Fibroblast of gingiva (primary cell): Measurements from ENCODE around the gene COCH.

Experiments used
- DNase-seq: peaks from one replicate; pipeline ENCODE4 v3.0.0-alpha.2; 2011; ENCODE audit warnings: low read depth

The COCH gene

DNA sequence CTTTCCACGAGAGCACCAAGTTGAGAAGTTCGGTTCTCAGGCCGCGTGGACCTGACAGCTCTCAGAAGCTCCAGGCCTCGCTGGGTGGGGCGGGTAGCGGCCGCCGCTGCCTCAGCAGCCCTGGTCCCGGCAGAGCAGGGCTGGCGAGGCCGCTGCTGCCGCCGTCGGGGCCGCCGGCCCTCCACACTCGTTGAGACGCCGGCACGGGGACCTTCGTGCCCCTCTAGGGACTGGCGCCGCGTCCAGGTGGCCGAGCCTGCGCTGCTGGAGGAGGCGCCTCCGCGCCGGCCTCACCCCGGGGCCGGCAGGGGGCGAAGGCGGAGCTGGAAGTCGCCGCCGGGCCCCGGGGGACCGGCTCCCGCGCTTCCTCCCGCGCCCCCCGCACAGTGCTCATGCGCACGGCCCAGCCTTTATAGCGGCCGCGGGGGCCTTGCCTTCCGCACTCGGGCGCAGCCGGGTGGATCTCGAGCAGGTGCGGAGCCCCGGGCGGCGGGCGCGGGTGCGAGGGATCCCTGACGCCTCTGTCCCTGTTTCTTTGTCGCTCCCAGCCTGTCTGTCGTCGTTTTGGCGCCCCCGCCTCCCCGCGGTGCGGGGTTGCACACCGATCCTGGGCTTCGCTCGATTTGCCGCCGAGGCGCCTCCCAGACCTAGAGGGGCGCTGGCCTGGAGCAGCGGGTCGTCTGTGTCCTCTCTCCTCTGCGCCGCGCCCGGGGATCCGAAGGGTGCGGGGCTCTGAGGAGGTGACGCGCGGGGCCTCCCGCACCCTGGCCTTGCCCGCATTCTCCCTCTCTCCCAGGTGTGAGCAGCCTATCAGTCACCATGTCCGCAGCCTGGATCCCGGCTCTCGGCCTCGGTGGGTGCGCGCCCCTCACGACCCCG is at the start of gene COCH:
COCH (plus strand) TSS at position 440 of the 879 bp plus-strand sequence; CDS start at position 820, 380 bp downstream.
- no peak for DNase-seq

DNA sequence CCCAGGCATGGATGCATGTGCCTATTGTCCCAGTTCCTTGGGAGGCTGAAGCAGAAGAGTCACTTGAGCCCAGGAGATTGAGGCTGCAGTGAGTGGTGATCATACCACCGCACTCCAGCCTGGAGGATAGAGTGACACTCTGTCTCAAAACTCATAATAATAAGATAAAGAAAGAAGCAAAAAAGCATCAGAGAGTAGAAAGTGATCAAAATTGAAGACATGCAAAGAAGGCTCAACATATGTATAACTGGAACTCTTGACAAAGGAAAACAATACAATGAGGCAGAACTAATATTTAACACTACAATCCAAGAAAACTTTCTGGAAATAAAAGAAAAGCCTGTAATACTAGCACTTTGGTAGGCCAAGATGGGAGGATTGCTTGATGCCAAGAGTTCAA is 48.3 kb upstream of the COCH start:
- no peak for DNase-seq

- DNase-seq: no peak
Observed at GRCh38 chr14:30829853-30830252, 44.5 kb upstream of the COCH start.

GRCh38 chr14:30834353-30834752 is 40.0 kb upstream of the COCH start:
- DNase-seq: no peak

GRCh38 chr14:30838351-30838750 is 36.0 kb upstream of the COCH start:
- DNase-seq: no peak

DNA sequence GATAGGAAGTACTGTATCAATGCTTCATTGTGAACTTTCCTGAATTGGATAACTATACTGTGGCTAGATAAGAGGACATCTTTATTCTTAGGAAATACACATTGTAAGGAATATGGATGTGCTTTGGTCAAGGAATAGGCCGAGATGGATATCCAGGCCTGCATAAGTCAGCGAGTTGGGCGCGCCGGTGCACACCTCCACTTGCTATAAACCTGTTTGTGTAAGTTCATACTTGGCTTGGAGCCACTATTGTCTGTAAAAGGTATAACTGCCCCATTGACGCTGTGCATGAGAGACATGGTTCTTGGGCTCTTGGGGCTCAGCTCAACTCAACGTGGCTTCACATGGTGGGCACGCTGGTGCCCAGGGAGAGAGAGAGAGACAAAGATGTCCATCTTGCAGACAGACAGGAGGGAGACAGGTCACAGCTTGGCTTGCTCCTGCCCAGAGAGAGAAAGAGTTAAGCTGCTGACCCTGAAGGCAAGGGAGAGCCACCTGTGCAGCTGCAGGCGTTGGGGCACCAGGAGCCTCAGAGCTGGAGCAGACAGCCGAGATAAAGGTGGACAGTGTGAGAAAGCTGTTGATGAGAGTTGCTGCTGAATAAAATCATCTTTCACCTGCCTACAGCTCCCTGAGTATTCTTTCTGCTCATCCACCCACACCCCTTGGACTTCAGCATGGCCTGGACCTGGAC is 34.1 kb upstream of the COCH start:
- DNase-seq: no peak

- DNase-seq: no peak
Observed at GRCh38 chr14:30842431-30842830, 31.9 kb upstream of the COCH start.

DNA sequence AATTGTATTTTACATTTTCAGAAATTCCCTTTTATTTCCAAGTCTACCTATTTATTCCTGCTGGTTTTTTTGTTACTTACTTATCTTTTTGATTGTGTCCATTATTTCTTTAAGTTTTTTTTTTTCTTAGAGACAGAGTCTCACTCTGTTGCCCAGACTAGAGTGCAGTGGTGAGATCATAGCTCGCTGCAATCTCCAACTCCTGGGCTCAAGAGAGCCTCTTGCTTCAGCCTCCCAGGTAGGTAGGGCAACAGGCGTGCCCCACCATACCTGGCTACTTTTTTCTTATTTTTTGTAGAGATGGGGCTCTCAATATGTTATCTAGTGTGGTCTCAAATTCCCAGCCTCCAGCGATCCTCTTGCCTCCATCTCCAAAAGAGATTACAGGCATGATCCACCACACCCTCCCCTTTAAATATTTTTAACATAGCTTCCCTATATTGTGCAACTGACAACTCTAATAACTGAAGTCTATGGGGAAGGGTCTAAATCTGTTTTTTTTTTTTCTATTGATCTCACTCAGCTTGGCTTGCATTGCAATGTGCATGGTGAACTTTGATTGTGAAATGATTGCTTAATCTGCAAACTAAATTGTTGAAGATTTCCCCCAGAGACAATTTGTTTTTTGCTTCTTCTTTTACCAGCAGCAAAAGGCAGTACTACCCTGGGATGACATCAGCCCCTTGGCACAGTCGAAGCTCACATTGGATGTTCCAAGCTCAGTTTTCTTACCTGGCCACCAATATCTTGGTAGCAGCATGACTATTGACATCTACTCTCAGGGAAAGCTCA is 25.7 kb upstream of the COCH start:
- no peak for DNase-seq

DNA sequence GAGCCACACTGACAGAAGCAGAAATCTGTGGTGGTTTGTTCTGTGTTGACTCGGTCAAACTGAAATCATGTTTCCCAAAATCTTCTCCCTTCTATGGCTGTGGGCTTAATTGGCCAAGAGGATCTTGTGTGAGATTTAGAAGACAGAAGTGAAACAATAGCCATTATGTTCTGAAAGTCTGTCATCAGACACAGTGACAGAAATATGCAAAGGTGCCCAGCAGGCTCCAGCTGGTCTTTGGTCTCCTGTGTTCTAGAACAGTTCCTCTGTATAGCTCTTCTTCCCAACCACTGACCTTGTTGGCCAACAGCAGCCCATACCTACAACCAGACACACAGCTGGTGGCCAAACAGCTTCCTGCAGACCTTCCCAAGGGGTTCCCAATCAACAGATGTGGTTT is 25.0 kb upstream of the COCH start:
- no peak for DNase-seq

DNA sequence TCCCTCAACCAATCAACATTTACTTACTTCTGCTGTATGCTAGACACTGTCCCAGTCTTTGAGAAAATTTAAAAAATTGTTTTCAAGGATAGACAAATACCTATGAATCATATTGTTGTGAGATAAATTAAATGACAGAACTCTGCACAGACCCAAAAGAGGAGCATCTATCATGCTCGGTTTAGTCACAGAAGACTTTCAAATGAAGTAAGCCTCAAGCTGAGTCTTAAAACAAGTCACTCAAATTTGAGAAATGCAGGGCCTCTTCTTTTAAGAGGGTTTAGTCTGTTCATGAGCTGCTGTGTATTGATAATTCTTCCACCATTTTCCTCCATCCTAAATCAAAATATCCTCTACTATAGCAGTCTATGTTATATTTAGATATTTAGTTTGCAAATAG is 24.4 kb upstream of the COCH start:
- DNase-seq: no peak

GRCh38 chr14:30853946-30854345 is 20.4 kb upstream of the COCH start:
- no peak for DNase-seq

GRCh38 chr14:30854492-30854891 is 19.9 kb upstream of the COCH start:
- no peak for DNase-seq

DNA sequence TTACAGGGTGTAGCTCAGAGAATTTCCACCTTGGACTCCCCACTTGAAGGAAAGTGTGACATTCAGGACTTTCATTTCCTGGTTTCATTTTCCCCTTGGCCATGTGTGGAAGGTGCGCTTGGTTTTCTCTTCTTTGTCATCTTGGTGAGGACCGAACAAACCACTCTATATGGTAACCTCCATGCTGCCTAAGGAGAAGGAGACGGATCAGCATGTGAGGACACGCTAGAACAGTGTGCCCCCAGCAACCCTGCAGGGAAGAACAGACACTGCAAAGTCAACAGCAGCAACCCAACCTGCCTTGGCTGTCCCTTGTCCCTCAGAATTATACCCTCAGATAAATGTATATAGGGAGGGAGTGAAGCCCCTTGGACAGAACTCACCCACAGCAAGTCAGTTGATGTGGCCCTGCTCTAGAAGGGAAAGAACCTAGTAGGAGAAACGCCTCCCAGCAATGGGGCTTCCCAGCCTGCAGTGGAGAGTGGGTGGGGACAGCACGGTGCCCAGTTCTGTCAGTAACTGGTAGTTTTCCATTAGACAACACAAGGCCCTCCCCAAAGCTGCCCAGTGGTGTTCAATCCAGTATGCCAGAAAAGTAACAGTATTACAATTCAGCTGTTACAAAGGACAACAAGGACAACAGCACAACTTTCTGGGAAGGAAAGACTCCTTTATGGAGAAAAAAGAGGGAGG is 18.9 kb upstream of the COCH start:
- no peak for DNase-seq

DNA sequence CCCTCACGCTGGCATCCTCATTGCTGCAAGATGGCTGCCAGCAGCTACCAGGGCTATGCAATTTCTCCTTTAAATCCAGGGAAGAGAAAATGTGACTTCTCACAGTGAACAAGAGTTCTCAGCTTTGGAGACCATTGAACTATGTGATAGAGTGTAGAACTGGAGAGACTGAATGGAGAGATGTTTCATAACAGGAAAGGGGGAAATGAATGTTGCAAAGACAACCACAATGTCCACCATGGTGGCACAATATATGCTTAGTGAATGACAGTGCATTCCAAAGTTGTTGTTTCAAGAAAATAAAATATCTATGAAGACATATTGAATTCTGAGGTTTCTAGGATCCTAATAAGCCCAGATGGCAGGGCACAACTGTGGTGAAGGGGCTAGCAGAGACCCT is 13.2 kb upstream of the COCH start:
- DNase-seq: no peak

DNA sequence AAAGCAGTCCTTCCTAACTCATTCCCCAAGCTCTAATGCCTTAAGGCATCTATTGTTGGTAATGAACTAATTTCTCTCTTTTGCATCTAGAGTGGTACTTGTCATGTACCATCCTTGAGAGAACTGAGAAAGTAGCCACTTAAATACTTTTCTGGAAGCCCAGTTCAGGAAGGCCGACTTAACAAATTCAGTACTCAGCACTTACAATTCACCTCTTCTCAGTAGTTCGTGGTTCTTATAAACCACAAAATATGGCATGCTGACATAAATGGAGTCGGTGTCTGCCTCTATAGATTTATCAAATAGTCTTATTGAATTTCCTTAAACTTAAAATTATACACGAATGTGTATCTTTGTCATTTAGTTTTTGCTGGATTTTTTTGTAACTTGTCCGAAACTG is 9.4 kb upstream of the COCH start:
- DNase-seq: no peak

- no peak for DNase-seq
Observed at GRCh38 chr14:30868736-30869135, 5.6 kb upstream of the COCH start.

GRCh38 chr14:30869551-30870155 is 4.7 kb upstream of the COCH start:
- no peak for DNase-seq

DNA sequence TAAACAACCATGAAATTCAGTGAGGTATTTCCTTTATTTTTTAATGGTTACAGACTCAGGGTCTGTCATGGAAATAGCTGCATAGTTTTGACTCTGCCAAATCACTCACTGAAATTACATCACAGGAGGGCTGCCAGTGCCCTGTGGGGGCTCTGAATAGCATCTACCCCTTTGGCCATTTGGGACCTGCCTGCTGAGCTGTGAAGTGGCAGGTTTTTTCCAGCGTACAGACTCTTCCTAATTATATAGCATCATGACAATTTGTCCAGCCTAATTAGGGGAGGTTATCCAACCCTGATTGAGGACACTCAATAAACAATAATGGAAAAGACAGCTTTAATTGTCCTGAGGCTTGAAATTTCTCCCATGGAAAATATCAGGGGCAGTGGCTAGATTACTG is 1.8 kb upstream of the COCH start:
- no peak for DNase-seq

- DNase-seq: no peak
Observed at GRCh38 chr14:30873308-30874119, 845 bp upstream of the COCH start.

DNA sequence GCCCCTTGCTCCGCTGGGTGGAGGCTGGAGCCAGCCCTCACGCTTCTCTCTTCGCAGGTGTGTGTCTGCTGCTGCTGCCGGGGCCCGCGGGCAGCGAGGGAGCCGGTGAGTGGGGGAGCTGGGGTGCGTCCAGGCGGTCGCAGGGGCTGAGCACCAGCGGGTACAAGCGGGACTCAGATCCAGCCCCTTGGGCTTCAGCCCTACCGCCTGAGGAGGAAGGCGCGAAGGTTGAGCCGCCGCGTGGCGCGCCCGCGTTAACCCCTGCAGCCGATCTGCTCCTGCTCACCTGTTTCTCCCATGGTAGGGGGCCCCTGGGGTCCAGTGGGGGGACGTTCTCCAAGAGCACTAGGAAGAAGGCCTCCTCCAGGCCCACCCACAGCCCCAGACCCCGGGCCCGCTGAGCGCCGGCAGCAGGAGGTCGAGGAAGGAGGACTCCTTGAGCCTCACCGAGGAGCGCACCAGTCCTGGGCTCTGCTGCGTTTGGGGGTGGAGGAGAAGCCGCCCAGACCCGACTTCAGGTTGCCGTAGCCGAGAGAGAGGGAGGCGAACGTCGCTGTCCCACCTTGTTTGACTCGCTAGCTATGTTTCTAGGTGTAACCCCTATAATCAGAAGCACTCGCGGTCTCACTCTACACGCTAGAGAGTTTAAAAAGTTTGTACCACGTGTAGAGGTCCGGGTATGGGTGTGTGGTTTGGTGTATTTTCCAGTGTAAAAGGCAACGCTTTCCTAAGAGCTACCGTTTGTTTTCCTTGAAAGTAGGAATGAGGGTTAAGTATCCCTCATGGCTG is 834 bp downstream of the COCH start:
- DNase-seq: no peak
